ENCODE data around the gene RAB44. TPM values are rescaled to one million over a fixed set of nuclear protein-coding genes. Genes with fewer than 3 reads are reported as not detected.

RAB44 gene
- total RNA-seq, 1 donor from 2014 or later, result not detected

GRCh38 chr6:36692861-36693702 is 4.5 kb upstream of the RAB44 start:
- Mint-ChIP-seq H3K9me3 (peaks cover 2% of the 10 kb centered on the region), H3K4me3 (no peak overlapping the region), H3K27me3 (ENCODE audit: insufficient read depth, low read depth) (peaks cover 6% of the 10 kb centered on the region), H3K27ac (no peak overlapping the region), H3K4me1 (no peaks in the 10 kb centered on the region), H3K36me3 (no peaks in the 10 kb centered on the region)
- DNase-seq (ENCODE audit: low spot score), result no peak
- Histone ChIP-seq H3K79me2 (ENCODE audit: low read depth) (no peaks in the 10 kb centered on the region), H3F3A (ENCODE audit: low read depth) (no peaks in the 10 kb centered on the region), H3K27me3 (no peaks in the 10 kb centered on the region), H3K4me2 (no peak overlapping the region), H3K9me3 (ENCODE audit: low read depth) (no peaks in the 10 kb centered on the region), H3K9ac (no peak overlapping the region), H2AFZ (replicated peaks) (peak overlapping the region; percentile 57), H3K4me3 (no peak overlapping the region), H3K36me3 (no peaks in the 10 kb centered on the region), H4K20me1 (ENCODE audit: low read depth) (no peaks in the 10 kb centered on the region), H3K27ac (no peak overlapping the region), H3K4me1 (no peaks in the 10 kb centered on the region)
- TF ChIP-seq, protein P1, sequence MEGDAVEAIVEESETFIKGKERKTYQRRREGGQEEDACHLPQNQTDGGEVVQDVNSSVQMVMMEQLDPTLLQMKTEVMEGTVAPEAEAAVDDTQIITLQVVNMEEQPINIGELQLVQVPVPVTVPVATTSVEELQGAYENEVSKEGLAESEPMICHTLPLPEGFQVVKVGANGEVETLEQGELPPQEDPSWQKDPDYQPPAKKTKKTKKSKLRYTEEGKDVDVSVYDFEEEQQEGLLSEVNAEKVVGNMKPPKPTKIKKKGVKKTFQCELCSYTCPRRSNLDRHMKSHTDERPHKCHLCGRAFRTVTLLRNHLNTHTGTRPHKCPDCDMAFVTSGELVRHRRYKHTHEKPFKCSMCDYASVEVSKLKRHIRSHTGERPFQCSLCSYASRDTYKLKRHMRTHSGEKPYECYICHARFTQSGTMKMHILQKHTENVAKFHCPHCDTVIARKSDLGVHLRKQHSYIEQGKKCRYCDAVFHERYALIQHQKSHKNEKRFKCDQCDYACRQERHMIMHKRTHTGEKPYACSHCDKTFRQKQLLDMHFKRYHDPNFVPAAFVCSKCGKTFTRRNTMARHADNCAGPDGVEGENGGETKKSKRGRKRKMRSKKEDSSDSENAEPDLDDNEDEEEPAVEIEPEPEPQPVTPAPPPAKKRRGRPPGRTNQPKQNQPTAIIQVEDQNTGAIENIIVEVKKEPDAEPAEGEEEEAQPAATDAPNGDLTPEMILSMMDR (IDR thresholded peaks at IDR 0.05), result no peak
- TF ChIP-seq EZH2phosphoT487 (IDR thresholded peaks at IDR 0.05) (no peak), EZH2 (IDR thresholded peaks at IDR 0.05) (no peak)

DNA sequence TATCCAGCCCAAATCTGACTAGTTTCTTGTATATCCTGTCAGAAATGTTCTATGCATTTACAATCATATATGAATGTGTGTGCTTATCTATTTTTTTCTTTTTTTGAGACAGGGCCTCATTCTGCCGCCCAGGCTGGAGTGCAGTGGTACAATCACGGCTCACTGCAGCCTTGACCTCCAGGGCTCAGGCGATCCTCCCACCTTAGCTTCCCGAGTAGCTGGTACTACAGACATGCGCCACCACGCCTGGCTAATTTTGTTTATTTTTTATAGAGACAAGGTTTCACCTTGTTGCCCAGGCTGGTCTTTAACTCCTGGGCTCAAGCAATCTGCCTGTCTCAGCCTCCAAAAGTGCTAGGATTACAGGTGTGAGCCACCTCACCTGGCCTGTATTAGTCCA is 3.0 kb upstream of the RAB44 start:
- no peaks in the 10 kb centered on the region for H4K20me1 ChIP-seq (ENCODE audit: low read depth)
- Mint-ChIP-seq H3K27me3 (ENCODE audit: insufficient read depth, low read depth) (peaks cover 8% of the 10 kb centered on the region), H3K9me3 (peaks cover 2% of the 10 kb centered on the region), H3K27ac (no peak overlapping the region), H3K4me1 (no peaks in the 10 kb centered on the region), H3K4me3 (no peak overlapping the region), H3K36me3 (no peaks in the 10 kb centered on the region)
- H3K27me3 ChIP-seq, result no peaks in the 10 kb centered on the region
- no peak overlapping the region for H2AFZ ChIP-seq (replicated peaks)
- H3K79me2 ChIP-seq (ENCODE audit: low read depth), result no peaks in the 10 kb centered on the region
- H3K9me3 ChIP-seq (ENCODE audit: low read depth), result no peaks in the 10 kb centered on the region
- no peak overlapping the region for H3K9ac ChIP-seq
- TF ChIP-seq EZH2 (IDR thresholded peaks at IDR 0.05), result no peak
- H3K4me3 ChIP-seq, result no peak overlapping the region
- no peaks in the 10 kb centered on the region for H3K36me3 ChIP-seq
- H3K4me2 ChIP-seq, result no peak overlapping the region
- DNase-seq (ENCODE audit: low spot score), result no peak
- H3K4me1 ChIP-seq, result no peaks in the 10 kb centered on the region
- no peak overlapping the region for H3K27ac ChIP-seq
- H3F3A ChIP-seq (ENCODE audit: low read depth), result no peaks in the 10 kb centered on the region

GRCh38 chr6:36695414-36695813 is 2.2 kb upstream of the RAB44 start:
- no peak overlapping the region for H3K4me3 Mint-ChIP-seq
- Histone ChIP-seq H3K79me2 (ENCODE audit: low read depth) (no peaks in the 10 kb centered on the region), H3K9ac (no peak overlapping the region), H4K20me1 (ENCODE audit: low read depth) (no peaks in the 10 kb centered on the region), H3K4me1 (no peaks in the 10 kb centered on the region), H3K27me3 (no peaks in the 10 kb centered on the region), H2AFZ (replicated peaks) (no peak overlapping the region), H3K27ac (no peak overlapping the region), H3K4me2 (no peak overlapping the region), H3K9me3 (ENCODE audit: low read depth) (no peaks in the 10 kb centered on the region), H3F3A (ENCODE audit: low read depth) (no peaks in the 10 kb centered on the region), H3K4me3 (no peak overlapping the region), H3K36me3 (no peaks in the 10 kb centered on the region)
- peaks cover 8% of the 10 kb centered on the region for H3K27me3 Mint-ChIP-seq (ENCODE audit: insufficient read depth, low read depth)
- H3K4me1 Mint-ChIP-seq, result no peaks in the 10 kb centered on the region
- no peaks in the 10 kb centered on the region for H3K36me3 Mint-ChIP-seq
- DNase-seq (ENCODE audit: low spot score), result no peak
- H3K9me3 Mint-ChIP-seq, result peaks cover 2% of the 10 kb centered on the region
- no peak overlapping the region for H3K27ac Mint-ChIP-seq
- TF ChIP-seq, protein P1 (IDR thresholded peaks at IDR 0.05), result no peak
- no peak for TF ChIP-seq EZH2 (IDR thresholded peaks at IDR 0.05)
- no peak for TF ChIP-seq EZH2phosphoT487 (IDR thresholded peaks at IDR 0.05)

- Histone ChIP-seq H3K79me2 (ENCODE audit: low read depth) (no peaks in the 10 kb centered on the region), H3K27me3 (no peaks in the 10 kb centered on the region), H3K4me2 (no peak overlapping the region), H3K36me3 (no peaks in the 10 kb centered on the region), H3K4me3 (no peak overlapping the region), H3K27ac (no peak overlapping the region), H3K9ac (no peak overlapping the region), H4K20me1 (ENCODE audit: low read depth) (no peaks in the 10 kb centered on the region), H3K9me3 (ENCODE audit: low read depth) (no peaks in the 10 kb centered on the region), H2AFZ (replicated peaks) (no peak overlapping the region), H3F3A (ENCODE audit: low read depth) (no peaks in the 10 kb centered on the region), H3K4me1 (no peaks in the 10 kb centered on the region)
- DNase-seq (ENCODE audit: low spot score), result no peak
- H3K9me3 Mint-ChIP-seq, result no peaks in the 10 kb centered on the region
- H3K27ac Mint-ChIP-seq, result no peak overlapping the region
- H3K4me1 Mint-ChIP-seq, result peaks cover 4% of the 10 kb centered on the region
- H3K36me3 Mint-ChIP-seq, result no peaks in the 10 kb centered on the region
- peaks cover 4% of the 10 kb centered on the region for H3K27me3 Mint-ChIP-seq (ENCODE audit: insufficient read depth, low read depth)
- TF ChIP-seq EZH2phosphoT487 (IDR thresholded peaks at IDR 0.05) (no peak), EZH2 (IDR thresholded peaks at IDR 0.05) (no peak)
- TF ChIP-seq, protein P1 (IDR thresholded peaks at IDR 0.05), result no peak
- H3K4me3 Mint-ChIP-seq, result no peak overlapping the region
Measured at GRCh38 chr6:36698196-36698595, 570 bp downstream of the RAB44 start.
